MV-4-11 (cell line): ENCODE results near the gene SYT8.
"Not testable (repeated sequence)": the region's sequence is repeated elsewhere in the genome, so short reads cannot be mapped to it uniquely, and the experiment has no call there.

Experiments used
- DNase-seq: peaks from one replicate; lab custom pipeline; 2025; lab: John Stamatoyannopoulos, UW

The SYT8 gene, protein sequence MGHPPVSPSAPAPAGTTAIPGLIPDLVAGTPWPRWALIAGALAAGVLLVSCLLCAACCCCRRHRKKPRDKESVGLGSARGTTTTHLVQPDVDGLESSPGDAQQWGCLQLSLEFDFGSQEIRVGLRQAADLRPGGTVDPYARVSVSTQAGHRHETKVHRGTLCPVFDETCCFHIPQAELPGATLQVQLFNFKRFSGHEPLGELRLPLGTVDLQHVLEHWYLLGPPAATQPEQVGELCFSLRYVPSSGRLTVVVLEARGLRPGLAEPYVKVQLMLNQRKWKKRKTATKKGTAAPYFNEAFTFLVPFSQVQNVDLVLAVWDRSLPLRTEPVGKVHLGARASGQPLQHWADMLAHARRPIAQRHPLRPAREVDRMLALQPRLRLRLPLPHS

GRCh38 chr11:1834779-1835670 lies at the start of gene SYT8:
Gene SYT8 (plus strand): TSS chr11:1834990. CDS start chr11:1835106, 116 bp downstream.
- DNase-seq: no peak

DNA sequence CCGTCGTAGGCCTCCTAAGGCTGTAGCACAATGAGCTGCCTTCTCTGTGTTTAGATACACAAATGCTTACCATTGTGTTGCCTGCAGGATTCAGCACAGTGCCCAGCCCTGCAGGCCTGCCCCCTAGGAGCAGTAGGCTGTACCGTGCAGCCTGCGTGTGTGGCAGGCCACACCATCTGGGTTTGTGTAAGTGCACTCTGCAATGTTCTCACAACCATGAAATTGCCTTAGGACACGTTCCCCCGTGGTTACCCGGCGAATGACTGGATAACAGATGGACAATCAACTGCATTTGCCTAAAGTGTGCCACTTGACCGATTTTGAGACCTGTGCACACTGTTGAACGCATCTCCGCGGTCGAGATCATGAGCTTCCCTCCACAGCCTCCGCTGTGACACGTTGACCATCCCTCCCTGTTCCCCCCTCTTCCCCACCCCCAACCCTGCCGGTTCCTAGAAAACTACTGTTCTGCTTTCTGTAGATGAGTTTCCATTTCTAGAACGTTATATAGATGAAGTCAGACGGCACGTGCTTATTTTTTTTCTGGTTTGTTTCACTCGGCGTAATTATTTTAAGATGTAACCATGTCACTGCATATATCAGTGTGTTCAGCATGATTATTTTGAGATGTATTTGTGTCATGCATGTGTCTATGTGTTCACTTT lies 48.9 kb upstream of the SYT8 start:
- DNase-seq: peak; percentile 89

- no peak for DNase-seq
Observed at GRCh38 chr11:1786466-1786865, 48.3 kb upstream of the SYT8 start.

DNA sequence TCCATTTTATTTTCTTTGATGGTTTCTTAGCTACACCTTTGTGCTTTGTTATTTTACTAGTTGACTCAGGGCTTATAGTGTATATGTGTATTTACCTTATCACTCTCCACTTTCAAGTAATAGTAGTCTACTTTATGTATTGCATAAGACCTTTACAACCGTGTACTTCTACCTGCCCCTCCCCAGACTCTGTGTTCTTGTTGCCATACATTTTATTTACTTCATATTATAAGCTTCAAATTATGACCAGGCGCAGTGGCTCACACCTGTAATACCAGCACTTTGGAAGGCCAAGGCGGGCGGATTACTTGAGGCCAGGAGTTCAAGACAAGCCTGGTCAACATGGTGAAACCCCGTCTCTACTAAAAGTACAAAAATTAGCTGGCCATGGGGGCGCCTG lies 42.9 kb upstream of the SYT8 start:
- no peak for DNase-seq

- DNase-seq: peak; percentile 73
Observed at GRCh38 chr11:1792461-1792860, 42.3 kb upstream of the SYT8 start.

GRCh38 chr11:1793081-1793480 lies 41.7 kb upstream of the SYT8 start:
- no peak for DNase-seq

DNA sequence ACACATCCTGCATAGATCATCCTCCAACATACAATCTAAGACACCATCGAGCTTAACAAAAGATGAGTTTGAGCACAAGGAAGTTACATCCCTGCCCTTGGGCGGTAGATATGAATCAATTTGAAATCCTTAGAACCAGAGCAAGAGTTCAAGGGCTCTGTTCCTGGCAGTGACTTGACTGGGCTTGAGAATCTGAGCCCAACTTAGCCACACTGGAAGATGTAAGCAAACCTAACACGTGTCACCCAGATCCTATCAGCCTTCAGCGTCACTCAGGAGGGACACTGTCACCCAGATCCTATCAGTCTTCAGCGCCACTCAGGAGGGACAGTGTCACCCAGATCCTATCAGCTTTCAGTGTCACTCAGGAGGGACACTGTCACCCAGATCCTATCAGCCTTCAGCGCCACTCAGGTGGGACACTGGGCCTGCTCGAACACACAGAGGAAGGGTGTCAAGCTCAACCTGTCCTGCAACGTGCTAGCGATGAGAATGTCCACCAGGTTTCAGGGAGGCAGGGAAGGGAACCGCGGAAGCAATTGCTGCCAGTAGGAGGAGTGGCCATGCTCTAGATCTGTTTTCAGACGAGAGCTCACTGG lies 38.3 kb upstream of the SYT8 start:
- no peak for DNase-seq

- DNase-seq: no peak
Observed at GRCh38 chr11:1797391-1798125, 37.2 kb upstream of the SYT8 start.

DNA sequence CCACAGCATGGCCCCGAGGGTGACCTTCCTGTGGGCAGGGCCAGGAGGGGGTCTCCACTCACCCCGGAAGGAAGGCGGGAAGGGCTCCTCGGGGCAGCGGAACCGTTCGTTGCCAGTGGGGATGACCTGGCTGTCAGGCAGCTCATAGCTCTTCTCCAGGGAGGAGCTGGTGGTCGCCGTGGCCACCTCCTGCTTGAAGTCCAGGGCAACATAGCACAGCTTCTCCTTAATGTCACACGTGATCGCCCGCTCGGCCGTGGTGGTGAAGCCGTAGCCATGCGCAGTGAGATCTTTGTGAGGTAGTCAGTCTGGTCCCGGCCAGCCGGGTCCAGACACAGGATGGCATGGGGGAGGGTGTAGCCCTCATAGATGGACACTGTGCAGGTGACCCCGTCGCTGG lies 31.5 kb upstream of the SYT8 start:
- DNase-seq: no peak

- DNase-seq: not testable (repeated sequence)
Observed at GRCh38 chr11:1803835-1804519, 30.8 kb upstream of the SYT8 start.

DNA sequence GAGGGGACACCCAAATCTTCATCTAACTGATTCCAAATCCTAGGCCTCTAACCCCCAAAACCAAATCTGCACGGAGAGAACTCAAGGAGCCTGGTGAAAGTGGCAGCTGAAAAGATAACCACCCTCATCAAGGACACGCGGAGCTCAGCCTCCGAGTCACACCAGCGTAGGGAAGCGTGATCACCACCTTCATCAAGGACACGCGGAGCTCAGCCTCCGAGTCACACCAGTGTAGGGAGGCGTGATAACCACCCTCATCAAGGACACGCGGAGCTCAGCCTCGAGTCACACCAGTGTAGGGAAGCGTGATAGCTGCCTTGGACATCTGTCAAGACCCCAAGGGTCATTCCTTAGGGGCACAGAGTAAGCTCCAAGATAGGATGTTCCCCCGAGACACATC lies 29.3 kb upstream of the SYT8 start:
- DNase-seq: no peak

- DNase-seq: no peak
Observed at GRCh38 chr11:1807264-1807995, 27.4 kb upstream of the SYT8 start.

- DNase-seq: peak; percentile 89
Observed at GRCh38 chr11:1810761-1811160, 24.0 kb upstream of the SYT8 start.

DNA sequence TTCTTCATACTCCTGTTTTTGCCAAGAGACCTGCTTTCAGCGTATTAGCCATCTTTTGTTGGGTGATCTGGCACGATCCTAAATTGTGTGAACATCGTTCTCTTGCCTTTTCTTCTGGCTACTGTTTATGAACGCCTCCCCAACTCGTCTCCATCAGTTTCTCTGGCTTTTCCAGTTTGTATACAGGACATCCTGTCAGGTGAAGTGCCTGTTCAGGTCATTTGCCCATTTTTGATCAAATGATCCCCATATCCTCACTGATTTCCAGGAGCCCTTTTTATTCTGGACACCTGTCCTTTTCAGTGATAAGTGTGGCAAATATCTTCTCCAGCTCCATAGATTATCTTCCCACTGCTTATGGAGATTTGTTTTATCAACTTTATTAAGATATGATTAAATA lies 22.5 kb upstream of the SYT8 start:
- no peak for DNase-seq

GRCh38 chr11:1812801-1813200 lies 22.0 kb upstream of the SYT8 start:
- no peak for DNase-seq

DNA sequence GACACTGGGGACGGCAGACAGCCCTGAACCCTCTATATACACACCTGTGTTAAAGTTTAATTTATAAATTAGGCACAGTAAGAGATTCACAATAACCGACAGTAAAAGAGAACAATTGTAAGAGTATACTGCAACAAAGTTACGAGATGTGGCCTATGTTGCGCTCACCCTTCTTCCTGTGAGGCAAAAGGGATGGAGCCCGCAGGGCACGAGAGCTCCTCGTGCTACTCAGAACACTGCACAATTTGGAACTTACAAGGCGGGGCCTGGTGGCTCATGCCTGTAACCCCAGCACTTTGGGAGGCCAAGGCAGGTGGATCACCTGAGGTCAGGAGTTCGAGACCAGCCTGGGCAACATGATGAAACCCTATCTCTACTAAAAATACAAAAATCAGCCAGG lies 21.4 kb upstream of the SYT8 start:
- DNase-seq: not testable (repeated sequence)

DNA sequence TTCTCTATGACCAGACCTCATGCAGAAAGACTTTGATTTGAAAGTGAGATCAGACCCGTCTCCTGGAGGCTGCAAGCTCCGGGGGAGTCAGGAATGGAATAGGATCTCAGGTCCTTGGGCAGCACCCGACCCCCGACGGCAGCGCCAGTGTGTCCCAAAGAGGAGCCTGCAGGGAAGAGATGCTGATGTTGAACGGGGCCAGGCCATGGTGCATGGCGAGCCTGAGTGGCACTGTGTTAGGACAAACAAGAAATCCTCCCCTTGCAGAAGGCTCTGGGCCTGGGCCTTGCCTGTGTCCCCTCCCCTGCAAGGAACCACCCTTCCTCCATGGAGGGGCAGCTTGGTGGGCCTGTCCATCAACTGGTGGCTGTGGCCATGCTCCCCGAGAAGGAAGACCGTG lies 20.1 kb upstream of the SYT8 start:
- DNase-seq: no peak

GRCh38 chr11:1815311-1815710 lies 19.5 kb upstream of the SYT8 start:
- no peak for DNase-seq

GRCh38 chr11:1815751-1816150 lies 19.0 kb upstream of the SYT8 start:
- DNase-seq: no peak

DNA sequence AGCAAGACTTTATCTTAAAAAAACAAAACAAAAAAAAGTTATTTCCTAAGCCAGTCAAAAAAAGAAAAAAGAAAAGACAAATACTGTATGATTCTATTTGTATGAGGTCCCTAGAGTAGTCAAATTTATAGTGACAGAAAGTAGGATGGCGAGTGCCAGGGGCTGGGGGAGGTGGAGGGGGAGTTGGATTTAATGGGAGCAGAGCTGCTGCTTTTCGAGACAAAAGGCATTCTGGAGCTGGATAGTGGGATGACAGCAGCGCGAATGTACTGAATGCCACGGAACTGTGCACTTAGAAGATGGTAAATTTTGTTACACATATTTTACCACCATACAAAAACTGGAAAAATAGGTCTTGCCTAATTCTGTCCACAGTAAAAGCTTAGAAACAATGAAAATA lies 17.8 kb upstream of the SYT8 start:
- DNase-seq: no peak
